ENCODE results near the gene GIPC3.
"Not testable (repeated sequence)": the region's sequence is repeated elsewhere in the genome, so short reads cannot be mapped to it uniquely, and the experiment has no call there.

Gene GIPC3

DNA sequence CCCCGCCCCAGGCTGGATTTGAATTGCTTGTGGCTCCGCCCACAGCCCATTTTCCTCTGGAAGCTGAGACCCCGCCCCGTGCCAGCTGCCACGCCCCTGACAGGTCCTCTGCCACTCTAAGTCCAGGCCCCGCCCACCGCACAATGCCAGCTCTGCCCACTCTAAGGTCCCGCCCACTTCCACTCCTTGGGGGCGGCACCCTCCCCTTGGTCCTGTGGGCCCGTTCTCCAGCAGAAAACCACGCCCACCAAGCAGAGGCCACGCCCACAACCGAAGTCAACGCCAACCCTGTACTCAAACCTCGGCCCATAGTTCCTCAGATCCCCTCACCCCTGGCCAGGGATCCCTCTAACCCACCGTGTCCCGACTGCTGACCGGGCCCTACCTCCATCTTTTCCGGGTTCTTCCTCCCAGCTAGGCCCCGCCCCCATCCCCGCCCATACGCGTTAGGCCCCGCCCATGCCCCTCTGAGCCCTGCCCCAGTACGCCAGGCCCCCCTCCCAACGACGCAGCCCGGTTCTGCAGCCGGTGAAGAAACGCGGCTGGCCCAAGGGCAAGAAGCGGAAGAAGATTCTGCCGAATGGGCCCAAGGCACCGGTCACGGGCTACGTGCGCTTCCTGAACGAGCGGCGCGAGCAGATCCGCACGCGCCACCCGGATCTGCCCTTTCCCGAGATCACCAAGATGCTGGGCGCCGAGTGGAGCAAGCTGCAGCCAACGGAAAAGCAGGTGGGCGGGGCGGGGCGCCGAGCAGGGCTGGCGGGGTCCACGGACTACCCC lies 11.2 kb upstream of the GIPC3 start:
- intact Hi-C loops (cut with DNase I), result no loop called here
- DNase-seq, result peak in 8 of 10 donors; percentile 40 to 96 (median 63)

DNA sequence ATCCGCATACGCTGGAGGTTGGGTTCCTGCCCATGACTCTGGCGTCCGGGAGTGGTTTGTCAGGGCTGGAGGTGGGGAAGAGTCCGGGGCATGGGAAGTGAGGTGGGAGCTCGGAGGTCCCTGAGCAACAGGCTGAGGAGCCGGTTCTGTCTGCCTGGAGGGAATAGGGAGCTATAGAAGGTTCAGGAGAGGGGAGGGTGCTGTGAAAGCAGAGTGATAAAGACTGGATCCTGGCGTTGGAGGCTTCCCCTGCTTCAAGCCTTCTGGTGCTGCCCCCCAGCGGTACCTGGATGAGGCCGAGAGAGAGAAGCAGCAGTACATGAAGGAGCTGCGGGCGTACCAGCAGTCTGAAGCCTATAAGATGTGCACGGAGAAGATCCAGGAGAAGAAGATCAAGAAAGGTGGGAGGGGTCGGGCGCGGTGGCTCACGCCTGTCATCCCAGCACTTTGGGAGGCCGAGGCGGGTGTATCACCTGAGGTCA lies 10.0 kb upstream of the GIPC3 start:
- peak in 6 of 10 donors; percentile 44 to 94 (median 62) for DNase-seq
- intact Hi-C loops (cut with DNase I), result no loop called here

DNA sequence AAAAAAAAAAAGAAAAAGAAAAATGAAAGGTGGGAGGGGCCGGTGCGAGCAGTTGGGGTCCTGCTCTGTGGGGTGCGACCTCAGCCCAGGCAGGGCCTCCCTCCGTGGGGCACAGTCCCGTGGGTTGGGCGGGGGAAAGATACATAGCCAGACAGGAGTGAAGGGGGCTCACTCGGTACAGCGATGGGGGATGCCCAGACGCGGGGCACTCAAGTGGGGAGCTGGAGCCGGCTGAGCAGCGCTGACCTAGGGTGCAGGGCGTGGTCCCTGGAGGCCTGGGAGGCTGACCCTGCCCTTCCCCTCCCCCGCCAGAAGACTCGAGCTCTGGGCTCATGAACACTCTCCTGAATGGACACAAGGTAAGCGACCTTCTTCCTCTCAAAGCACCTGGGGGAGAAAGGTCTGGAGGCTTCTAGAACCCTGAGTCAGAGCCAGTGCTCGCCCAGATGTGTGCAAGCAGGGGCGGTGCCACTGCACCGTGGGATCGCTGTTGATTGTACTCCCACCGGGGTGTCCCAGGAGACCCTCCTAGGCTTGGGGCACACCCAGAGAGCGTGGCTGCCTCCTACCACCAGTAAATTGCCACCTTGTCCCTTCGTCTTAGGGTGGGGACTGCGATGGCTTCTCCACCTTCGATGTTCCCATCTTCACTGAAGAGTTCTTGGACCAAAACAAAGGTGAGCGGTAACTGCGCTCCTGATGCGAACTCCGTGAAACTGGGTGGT lies 9.2 kb upstream of the GIPC3 start:
- intact Hi-C loops (cut with DNase I), result no loop called here
- peak in 1 of 10 donors; percentile 55 for DNase-seq

DNA sequence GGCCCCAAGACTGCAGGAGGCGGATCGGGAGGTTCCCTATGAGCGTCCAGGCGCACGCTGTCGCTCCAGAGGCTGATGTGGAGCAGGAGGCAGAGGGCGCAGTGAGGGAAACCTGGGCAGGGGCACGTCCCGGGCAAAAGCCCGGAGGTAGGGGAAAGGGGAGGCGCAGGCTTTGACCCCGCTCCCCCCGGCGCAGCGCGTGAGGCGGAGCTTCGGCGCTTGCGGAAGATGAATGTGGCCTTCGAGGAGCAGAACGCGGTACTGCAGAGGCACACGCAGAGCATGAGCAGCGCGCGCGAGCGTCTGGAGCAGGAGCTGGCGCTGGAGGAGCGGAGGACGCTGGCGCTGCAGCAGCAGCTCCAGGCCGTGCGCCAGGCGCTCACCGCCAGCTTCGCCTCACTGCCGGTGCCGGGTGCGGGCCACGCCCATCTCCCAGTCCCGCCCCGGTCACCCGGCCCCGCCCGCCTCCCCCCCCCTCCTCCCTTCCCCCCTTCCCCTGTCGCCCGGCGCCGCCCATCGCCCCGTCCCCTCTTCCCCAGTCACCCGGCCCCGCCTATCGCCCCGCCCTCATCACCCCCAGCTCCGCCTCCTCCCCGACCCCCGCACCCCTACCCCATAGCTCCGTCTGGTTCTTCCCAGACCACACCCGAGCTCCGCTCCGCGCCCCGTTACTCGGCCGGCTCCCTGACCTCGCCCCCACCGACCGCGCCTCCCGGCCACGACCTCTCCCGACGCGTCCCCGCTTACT lies 8.4 kb upstream of the GIPC3 start:
- DNase-seq, result peak; percentile 45 to 97 (median 67)
- intact Hi-C loops (cut with DNase I), result no loop called here

DNA sequence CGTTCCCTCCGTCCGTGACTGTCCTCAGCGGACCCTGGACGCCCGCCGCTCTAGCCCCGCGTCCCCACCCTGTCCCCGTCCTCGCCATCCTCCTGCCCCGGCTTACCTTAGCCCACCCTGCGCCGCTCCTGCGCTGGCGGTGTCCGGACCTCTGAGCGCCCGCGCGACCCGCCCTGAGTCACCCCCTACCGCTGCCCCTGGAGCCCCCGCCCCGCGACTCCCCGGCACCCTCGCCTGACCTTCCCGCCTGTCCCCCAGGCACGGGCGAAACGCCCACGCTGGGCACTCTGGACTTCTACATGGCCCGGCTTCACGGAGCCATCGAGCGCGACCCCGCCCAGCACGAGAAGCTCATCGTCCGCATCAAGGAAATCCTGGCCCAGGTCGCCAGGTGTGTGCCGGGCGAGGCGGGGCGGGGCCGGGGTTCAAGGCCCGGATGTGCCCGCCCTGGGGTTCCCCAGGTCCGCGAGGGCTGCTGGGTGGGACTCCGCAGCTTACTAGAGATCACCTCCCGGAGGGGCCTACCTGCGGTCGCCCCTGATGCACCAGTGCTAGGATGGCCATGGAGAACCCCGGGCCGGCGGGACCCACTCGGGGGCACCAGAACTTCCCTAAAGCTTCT lies 7.4 kb upstream of the GIPC3 start:
- peak in 1 of 10 donors; percentile 83 for DNase-seq

DNA sequence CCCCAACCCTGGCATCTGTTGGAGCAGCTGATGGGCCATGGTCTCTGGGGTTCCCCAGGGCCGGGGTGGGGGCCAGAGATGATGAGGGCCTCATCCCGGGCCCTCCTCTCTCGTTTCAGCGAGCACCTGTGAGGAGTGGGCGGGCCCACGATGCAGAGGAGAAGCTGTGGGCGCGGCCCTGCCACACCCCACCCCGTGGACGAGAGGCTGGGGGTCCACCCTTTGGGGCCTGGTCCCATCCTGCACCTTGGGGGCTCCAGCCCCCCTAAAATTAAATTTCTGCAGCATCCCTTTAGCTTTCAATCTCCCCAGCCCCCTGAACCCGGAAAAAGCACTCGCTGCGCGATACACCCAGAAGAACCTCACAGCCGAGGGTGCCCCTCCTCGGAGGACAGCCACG lies 6.9 kb upstream of the GIPC3 start:
- intact Hi-C loops (cut with DNase I), result no loop called here
- peak in 1 of 10 donors; percentile 81 for DNase-seq

More for the DNA sequence above, 7.4 kb upstream of the GIPC3 start:
- intact Hi-C loops (cut with DNase I), result no loop called here

DNA sequence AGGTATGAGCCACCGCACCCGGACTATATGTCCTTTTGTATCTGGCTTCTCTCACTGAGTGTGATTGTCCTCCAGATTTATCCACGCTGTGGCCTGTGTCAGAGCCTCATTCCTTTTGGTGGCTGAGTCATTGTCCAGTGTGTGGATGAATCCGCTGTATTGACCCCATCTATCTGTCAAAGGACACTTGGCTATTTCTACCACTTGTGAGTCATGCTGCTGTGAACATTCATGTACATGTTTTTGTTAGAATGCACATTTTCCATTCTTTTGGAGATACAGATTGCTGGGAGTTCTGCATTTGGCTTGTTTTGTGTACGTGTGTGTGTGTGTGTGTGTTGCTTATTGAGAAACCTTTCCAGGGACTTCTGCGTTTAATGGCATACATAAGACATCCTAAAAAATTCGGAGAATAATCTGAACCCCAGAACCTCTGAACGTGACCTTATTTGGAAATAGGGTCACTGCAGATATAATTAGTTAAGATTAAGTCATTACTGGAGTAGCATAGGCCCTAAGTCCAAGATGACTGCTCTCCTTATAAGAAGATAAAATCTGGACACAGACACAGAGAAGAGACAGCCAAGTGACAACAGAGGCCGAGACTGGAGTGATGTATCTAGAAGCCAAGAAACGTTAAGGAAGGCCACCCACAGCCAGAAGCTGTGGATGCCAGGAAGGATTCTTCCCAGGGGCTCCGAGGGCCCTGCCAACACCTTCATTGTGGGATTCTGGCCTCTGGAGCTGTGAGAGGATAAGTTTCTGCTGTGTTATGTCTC lies 4.9 kb upstream of the GIPC3 start:
- no peak for DNase-seq
- intact Hi-C loops (cut with DNase I), result no loop called here

DNA sequence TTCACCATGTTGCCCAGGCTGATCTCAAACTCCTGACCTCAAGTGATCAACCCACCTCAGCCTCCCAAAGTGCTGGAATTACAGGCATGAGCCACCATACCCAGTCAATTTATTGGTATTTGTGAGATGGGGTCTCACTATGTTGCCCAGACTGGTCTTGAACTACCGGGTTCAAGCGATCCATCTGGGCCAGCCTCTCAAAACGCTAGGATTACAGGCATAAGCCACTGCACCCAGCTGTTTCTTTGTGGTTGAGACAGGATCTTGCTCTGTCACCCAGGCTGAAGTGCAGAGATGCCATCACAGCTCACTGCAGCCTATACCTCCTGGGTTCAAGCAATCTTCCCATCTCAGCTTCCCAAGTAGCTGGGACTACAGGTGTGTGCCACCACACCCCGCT lies 3.5 kb upstream of the GIPC3 start:
- DNase-seq; intact Hi-C loops (cut with DNase I): not testable (repeated sequence)

DNA sequence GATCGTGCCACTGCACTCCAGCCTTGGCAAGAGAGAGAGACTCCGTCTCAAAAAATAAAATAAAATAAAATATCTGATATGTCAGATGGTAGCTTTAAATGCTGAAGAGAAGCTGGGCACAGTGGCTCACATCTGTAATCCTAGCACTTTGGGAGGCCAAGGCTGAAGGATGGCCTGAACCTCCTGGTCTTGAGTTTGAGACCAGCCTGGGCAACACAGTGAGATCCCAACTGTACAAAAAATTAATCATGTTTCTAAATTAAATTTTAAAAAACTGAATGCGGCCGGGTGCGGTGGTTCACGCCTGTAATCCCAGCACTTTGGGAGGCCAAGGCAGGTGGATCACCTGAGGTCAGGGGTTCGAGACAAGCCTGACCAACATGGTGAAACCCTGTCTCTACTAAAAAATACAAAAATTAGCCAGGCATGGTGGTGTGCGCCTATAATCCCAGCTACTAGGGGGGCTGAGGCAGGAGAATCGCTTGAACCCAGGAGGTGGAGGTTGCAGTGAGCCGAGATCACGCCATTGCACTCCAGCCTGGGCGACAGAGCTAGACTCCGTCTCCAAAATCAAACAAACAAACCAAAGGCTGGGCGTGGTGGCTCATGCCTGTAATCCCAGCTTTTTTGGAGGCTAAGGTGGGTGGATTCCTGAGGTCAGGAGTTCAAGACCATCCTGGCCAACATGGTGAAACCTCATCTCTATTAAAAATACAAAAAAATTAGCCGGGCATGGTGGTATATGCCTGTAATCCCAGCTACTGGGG lies 1.1 kb upstream of the GIPC3 start:
- DNase-seq; intact Hi-C loops (cut with DNase I): not testable (repeated sequence)

DNA sequence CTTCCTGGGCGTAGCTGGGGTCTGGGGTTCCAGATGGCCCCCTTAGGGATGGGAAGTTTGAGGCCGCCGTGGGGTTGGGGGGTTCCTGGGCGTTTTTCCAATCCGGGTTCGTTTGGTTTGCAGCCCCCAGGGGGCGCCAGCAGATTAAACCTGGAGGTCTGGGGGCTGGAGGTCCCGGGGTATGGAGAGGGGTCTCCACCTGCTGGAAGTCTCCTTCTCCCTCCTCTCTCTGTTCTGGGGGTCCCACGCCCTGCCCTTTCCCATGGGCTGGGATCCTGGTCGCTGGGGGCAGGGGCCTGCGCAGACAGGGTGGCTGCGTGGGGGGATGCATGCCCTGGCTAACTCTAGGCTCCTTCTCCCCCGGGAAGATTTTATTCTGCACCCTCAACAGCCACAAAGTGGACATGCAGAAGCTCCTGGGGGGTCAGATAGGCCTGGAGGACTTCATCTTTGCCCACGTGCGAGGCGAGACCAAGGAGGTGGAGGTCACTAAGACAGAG lies 899 bp downstream of the GIPC3 start:
- DNase-seq, result peak in 1 of 10 donors; percentile 76
- intact Hi-C loops (cut with DNase I), result no loop called here

DNA sequence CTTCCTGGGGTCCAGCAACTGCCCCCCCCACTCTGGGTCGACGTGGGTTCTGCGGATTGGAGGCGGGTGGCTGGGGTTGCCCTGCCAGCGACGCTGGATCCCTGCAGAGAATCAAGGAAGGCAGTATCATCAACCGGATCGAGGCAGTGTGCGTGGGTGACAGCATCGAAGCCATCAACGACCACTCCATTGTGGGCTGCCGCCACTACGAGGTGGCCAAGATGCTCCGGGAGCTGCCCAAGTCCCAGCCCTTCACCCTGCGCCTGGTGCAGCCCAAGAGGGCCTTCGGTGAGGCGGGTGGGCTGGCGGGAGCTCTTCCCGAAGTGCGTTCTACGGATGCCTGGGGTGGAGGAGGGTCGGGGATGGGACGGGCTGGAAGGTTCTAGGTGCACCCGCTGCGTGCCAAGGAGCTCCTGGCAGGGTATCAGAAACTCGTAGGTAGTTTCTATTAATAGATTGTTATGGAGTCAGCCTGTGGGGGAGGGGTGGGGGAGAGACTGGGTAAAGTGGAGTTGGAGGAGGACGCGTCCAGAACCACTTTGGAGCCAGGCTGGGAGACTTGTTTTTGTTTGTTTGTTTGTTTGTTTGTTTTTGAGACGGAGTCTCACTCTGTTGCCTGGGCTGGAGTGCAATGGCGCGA lies 1.5 kb downstream of the GIPC3 start:
- no peak for DNase-seq
- intact Hi-C loops (cut with DNase I), result no loop called here

DNA sequence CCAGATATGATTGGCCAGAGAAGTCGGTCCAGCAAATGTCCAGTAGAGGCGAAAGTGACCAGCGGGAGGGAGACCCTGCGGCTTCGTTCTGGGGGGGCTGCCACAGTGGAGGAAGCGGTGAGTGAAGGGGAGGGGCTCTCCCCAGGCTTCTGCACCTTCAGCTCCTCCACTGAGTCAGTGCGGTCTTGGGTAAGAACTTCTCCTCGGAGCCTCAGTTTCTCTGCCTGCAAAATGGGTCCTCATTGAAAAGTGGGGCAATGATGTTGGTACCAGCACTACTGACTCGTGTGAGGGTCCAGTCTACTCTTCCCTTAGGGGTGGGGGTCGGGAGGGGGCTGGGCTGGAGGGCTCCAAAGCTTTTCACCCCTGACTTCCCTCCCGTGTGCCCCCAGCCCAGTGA lies 4.2 kb downstream of the GIPC3 start:
- no peak for DNase-seq
- intact Hi-C loops (cut with DNase I), result no loop called here

DNA sequence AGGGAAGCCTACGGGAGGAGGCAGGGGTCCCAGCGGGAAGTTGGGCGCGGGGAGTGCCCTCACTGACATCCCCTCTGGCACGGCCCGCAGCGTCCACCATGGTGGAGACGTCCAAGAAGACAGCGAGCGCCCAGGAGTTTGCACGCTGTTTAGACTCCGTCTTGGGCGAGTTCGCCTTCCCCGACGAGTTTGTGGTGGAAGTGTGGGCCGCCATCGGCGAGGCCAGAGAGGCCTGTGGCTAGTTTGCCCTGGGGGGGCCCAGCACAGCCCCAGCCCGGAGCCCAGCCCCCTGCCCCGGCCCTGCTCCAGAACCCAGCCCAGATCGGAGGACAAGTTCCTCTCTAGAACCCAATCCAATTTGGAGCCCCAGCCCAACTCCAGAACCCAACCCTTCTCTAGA lies 4.7 kb downstream of the GIPC3 start:
- DNase-seq, result peak in 1 of 10 donors; percentile 63
- intact Hi-C loops (cut with DNase I), result no loop called here

DNA sequence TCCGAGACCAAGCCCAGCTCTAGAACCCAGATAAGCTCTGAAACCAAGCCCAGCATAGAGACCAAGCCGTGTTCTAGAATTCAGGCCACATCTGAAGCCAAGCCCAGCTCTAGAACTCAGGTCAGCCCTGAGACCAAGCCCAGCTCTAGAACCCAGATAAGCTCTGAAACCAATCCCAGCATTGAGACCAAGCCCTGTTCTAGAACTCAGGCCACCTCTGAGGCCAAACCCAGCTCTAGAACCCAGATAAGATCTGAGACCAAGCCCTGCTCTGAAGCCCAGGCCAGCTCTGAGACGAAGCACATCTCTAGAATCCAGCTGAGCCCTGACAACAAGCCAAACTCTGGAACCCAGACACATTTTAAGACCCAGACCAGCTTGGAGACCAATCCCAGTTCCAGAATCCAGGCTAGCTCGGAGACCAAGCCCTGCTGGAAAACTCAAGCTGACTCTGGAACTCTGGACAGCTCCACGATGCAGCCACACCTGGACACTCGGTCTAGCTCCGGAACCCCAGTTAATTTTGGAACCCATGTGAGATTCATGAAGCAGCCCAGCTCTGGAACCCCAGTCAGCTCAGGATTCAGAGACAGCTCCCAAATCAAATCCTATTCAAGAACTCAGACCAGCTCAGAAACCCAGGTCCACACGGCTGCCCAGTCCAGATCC lies 5.8 kb downstream of the GIPC3 start:
- intact Hi-C loops (cut with DNase I), result no loop called here
- no peak for DNase-seq

DNA sequence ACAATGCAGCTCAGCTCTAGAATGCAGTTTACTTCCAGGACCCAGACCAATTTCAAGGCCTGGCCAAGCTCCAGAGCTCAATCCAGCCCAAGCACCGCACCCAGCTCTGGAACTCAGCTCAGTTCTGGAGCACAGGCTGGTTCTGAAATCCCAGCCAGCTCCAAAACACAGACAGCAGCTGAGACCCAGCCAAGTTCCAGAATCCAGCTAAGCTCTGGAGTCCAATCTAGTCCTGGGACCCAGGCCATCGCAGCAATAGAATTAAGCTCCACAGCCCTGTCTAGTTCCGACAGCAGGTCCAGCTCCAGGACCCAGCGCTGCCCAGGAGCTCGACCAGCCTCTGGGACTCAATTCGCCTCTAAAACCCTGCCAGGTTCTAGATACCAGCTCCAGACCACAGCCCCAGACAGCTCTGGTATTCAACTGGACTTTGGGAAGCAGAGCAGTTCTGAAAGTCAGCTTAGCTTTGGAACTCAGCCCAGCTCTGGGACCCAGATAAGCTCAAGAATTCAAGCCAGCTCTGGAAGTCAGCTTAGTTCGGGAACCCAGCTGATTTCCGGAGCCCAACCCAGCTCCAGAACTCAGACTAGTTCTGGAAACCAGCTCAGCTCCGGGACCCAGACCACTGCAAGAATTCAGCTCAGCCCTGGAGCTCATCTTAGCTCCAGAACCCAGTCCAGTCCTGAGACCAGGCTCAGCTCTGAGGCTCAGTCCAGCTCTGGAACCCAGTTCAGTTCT lies 6.8 kb downstream of the GIPC3 start:
- DNase-seq, result no peak
- intact Hi-C loops (cut with DNase I), result no loop called here

DNA sequence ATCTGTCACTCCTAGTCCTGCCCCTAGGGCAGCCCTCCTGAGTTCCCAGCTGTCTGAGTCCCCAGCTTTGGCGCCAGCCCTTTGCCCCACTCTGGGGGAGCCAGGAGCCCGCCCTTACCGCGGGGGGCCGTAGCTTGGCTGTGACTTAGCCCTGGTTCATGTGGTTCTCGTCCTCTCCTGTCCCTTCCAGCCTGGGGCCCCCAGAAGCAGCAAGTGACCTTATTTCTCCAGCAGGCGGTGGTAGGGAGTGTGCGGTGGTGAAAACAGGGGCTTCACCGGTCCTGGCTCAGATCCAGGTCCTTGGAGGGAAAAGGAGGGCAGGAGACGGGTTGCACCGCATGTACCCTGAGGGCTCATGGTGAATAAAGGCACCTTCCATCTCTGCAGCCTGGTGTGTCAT lies 7.9 kb downstream of the GIPC3 start:
- DNase-seq, result no peak

DNA sequence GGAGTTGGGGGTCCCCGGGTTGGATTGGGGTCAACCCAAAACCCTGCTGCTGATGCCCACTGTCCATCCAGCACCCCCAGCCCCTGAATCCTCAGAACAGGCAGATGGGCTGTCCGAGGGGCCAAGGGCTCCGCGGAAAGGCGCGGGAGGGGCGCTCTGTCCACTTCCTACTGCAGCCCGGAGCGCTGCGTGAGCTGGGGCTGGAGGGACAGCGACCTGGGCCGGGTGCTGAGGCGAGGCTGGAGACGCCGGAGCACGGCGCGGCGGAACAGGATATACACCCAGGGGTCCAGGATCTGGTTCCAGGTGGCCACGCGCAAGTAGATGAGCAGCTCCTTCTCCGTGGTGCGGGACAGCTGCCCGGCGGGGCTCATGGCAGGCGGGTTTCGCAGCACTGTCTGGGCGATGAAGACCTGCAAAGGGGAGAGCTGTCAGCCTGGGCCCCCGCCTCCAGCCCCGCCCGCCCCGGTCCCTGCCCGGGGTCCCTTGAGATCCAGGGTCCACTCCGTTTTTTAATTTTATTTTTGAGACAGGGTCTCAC lies 10.3 kb downstream of the GIPC3 start:
- intact Hi-C loops (cut with DNase I), result no loop called here

More for the DNA sequence above, 7.9 kb downstream of the GIPC3 start:
- intact Hi-C loops (cut with DNase I), result no loop called here

More for the DNA sequence above, 10.3 kb downstream of the GIPC3 start:
- DNase-seq, result peak in 1 of 10 donors; percentile 72

Measured in posterior cingulate gyrus (tissue), 11 donors.